NCI-H774 (cell line): Measurements from ENCODE around the gene SRGAP1.
"Not testable (repeated sequence)": the region's sequence is repeated elsewhere in the genome, so short reads cannot be mapped to it uniquely, and the experiment has no call there.

ENCODE experiments used
- DNase-seq: peaks from one replicate; lab custom pipeline; 2025; lab: John Stamatoyannopoulos, UW

The SRGAP1 gene

GRCh38 chr12:64085154-64085553 lies 240.7 kb downstream of the SRGAP1 start:
- no peak for DNase-seq

- DNase-seq, result no peak
Observed at GRCh38 chr12:64085996-64086395, 241.5 kb downstream of the SRGAP1 start.

GRCh38 chr12:64086946-64087345 lies 242.4 kb downstream of the SRGAP1 start:
- no peak for DNase-seq

GRCh38 chr12:64087761-64088160 lies 243.3 kb downstream of the SRGAP1 start:
- no peak for DNase-seq

GRCh38 chr12:64088431-64089349 lies 244.2 kb downstream of the SRGAP1 start:
- DNase-seq, result peak; percentile 40

GRCh38 chr12:64090047-64090446 lies 245.5 kb downstream of the SRGAP1 start:
- DNase-seq, result no peak

- no peak for DNase-seq
Observed at GRCh38 chr12:64091186-64091585, 246.7 kb downstream of the SRGAP1 start.

- no peak for DNase-seq
Observed at GRCh38 chr12:64092507-64093196, 248.2 kb downstream of the SRGAP1 start.

- DNase-seq, result no peak
Observed at GRCh38 chr12:64093689-64094088, 249.2 kb downstream of the SRGAP1 start.

- peak; percentile 34 for DNase-seq
Observed at GRCh38 chr12:64097366-64098105, 253.0 kb downstream of the SRGAP1 start.

- peak; percentile 71 for DNase-seq
Observed at GRCh38 chr12:64098709-64099354, 254.3 kb downstream of the SRGAP1 start.

GRCh38 chr12:64099397-64099796 lies 254.9 kb downstream of the SRGAP1 start:
- no peak for DNase-seq

GRCh38 chr12:64102339-64102738 lies 257.8 kb downstream of the SRGAP1 start:
- no peak for DNase-seq

GRCh38 chr12:64103825-64104740 lies 259.6 kb downstream of the SRGAP1 start:
- DNase-seq, result no peak

GRCh38 chr12:64105026-64105425 lies 260.5 kb downstream of the SRGAP1 start:
- no peak for DNase-seq

GRCh38 chr12:64107776-64108175 lies 263.3 kb downstream of the SRGAP1 start:
- no peak for DNase-seq

- no peak for DNase-seq
Observed at GRCh38 chr12:64109706-64110105, 265.2 kb downstream of the SRGAP1 start.

GRCh38 chr12:64110864-64111263 lies 266.4 kb downstream of the SRGAP1 start:
- no peak for DNase-seq

- DNase-seq, result no peak
Observed at GRCh38 chr12:64116969-64117368, 272.5 kb downstream of the SRGAP1 start.

- no peak for DNase-seq
Observed at GRCh38 chr12:64120568-64120967, 276.1 kb downstream of the SRGAP1 start.

- DNase-seq, result not testable (repeated sequence)
Observed at GRCh38 chr12:64121086-64121485, 276.6 kb downstream of the SRGAP1 start.
